HG03139 (cell line): ENCODE results near the gene SLC17A1.
"Not testable (repeated sequence)": the region's sequence is repeated elsewhere in the genome, so short reads cannot be mapped to it uniquely, and the experiment has no call there.

Experiments
- ATAC-seq: cut with Tn5 transposase; IDR thresholded peaks from one replicate; pipeline ENCODE4 v1.9.1; 2021; ENCODE audit not compliant: unreplicated experiment

The SLC17A1 gene

GRCh38 chr6:25757936-25758642 is 73.8 kb downstream of the SLC17A1 start:
- ATAC-seq, result no peak

- ATAC-seq, result no peak
Observed at GRCh38 chr6:25756382-25757363, 75.2 kb downstream of the SLC17A1 start.

GRCh38 chr6:25755483-25755882 is 76.4 kb downstream of the SLC17A1 start:
- ATAC-seq, result no peak

- ATAC-seq, result no peak
Observed at GRCh38 chr6:25754535-25754934, 77.3 kb downstream of the SLC17A1 start, which contains the start of gene SLC17A4. SLC17A4 (plus strand) TSS chr6:25754742; CDS start chr6:25761963, 7,221 bp downstream.

- no peak for ATAC-seq
Observed at GRCh38 chr6:25753079-25753478, 78.8 kb downstream of the SLC17A1 start.

GRCh38 chr6:25750906-25751305 is 80.9 kb downstream of the SLC17A1 start:
- no peak for ATAC-seq

- no peak for ATAC-seq
Observed at GRCh38 chr6:25749837-25750236, 82.0 kb downstream of the SLC17A1 start.

- ATAC-seq, result not testable (repeated sequence)
Observed at GRCh38 chr6:25748601-25749517, 83.0 kb downstream of the SLC17A1 start.

- ATAC-seq, result no peak
Observed at GRCh38 chr6:25748049-25748448, 83.8 kb downstream of the SLC17A1 start.

GRCh38 chr6:25747477-25747876 is 84.4 kb downstream of the SLC17A1 start:
- no peak for ATAC-seq

- ATAC-seq, result no peak
Observed at GRCh38 chr6:25746968-25747367, 84.9 kb downstream of the SLC17A1 start.

GRCh38 chr6:25745836-25746235 is 86.0 kb downstream of the SLC17A1 start:
- ATAC-seq, result no peak

GRCh38 chr6:25743868-25744267 is 88.0 kb downstream of the SLC17A1 start:
- no peak for ATAC-seq

GRCh38 chr6:25735261-25735660 is 96.6 kb downstream of the SLC17A1 start:
- no peak for ATAC-seq
